HepG2 (cell line): ENCODE results near the gene P3H4. TPM values are rescaled to one million over a fixed set of nuclear protein-coding genes. Genes with fewer than 3 reads are reported as not detected.

ENCODE experiments used
- ATAC-seq: fragments of 200-7000 bp; cut with Tn5 transposase; 3 replicates; pipeline ENCODE4 v1.9.1; 2020; ENCODE audit warnings: mild to moderate bottlenecking, moderate library complexity
- BruUV-seq: library from RNA; stranded (reverse); fragments of 400-500 nt; replicated peaks from 2 replicates; lab custom pipeline; 2021; lab: Mats Ljungman, UMichigan
- CTCF ChIA-PET: fragments of 300-600 bp; formaldehyde crosslinking; extraction: SDS; loops from one replicate; lab custom pipeline; 2021; ENCODE audit warnings: low total read pairs, inconsistent platforms, low intra/inter-chr PET ratio; lab: Yijun Ruan, JAX
- POLR2A ChIA-PET: fragments of 350-600 bp; sonication (Branson Sonifier 250); formaldehyde crosslinking; loops from one replicate; lab custom pipeline; 2020; ENCODE audit warnings: antibody characterized with exemption, inconsistent platforms; lab: Yijun Ruan, JAX
- DNase-seq: peaks from one replicate; pipeline ENCODE4 v3.0.0-alpha.2; 2015; ENCODE audit warnings: low spot score
- FAIRE-seq: peaks from 3 replicates; lab custom pipeline; 2011; peaks lifted over from hg19 to GRCh38; lab: Jason Lieb, UNC
- H2AFZ ChIP-seq: one replicate; pipeline ENCODE4 v1.6.1; 2011; ENCODE audit warnings: low read length, inconsistent platforms
- H3K27ac ChIP-seq: fragments of 300-600 bp; 3 replicates; pipeline ENCODE4 v1.8.0; 2011; ENCODE audit warnings: mixed run types, mild to moderate bottlenecking, mixed read lengths, low read length, inconsistent platforms; ENCODE audit not compliant: insufficient read depth; ENCODE audit errors: extremely low read length
- H3K27me3 ChIP-seq, 2 experiments: fragments of 200-600 bp in 1 of 2; 2 replicates in 1 of 2; 3 replicates in 1 of 2; pipeline versions ENCODE4 v1.6.0 to v1.8.0; 2011; ENCODE audit warnings: low read length in 2 of 2, mild to moderate bottlenecking in 2 of 2, moderate library complexity in 2 of 2, inconsistent platforms in 1 of 2; ENCODE audit not compliant: insufficient read depth in 2 of 2, control insufficient read depth in 1 of 2
- H3K36me3 ChIP-seq, 2 experiments: fragments of 200-600 bp in 1 of 2; replicated peaks in 1 of 2; 2 replicates in 1 of 2; 3 replicates in 1 of 2; pipeline versions ENCODE4 v1.5.1 to v1.8.0; 2011; ENCODE audit warnings: low read length in 2 of 2, inconsistent platforms in 1 of 2; ENCODE audit not compliant: insufficient read depth in 2 of 2, control insufficient read depth in 1 of 2
- H3K4me1 ChIP-seq: 2 replicates; pipeline ENCODE4 v1.5.1; 2012; ENCODE audit warnings: low read length, inconsistent platforms; ENCODE audit not compliant: insufficient read depth
- H3K4me2 ChIP-seq: 2 replicates; pipeline ENCODE4 v1.6.0; 2011; ENCODE audit warnings: low read depth, low read length, inconsistent platforms
- H3K4me3 ChIP-seq, 3 experiments: fragments of 200-600 bp in 1 of 3; sonication (generic), shearing (Covaris generic) in 1 of 3; replicated peaks in 1 of 3; 2 replicates each; pipeline ENCODE4 v1.5.1; 2011 to 2016; ENCODE audit warnings: low read length in 3 of 3, inconsistent platforms in 2 of 3, low read depth in 2 of 3, mild to moderate bottlenecking in 2 of 3, control low read depth in 1 of 3, mixed read lengths in 1 of 3; ENCODE audit not compliant: insufficient read depth in 1 of 3
- H3K79me2 ChIP-seq: one replicate; pipeline ENCODE4 v1.6.1; 2011; ENCODE audit warnings: low read length, inconsistent platforms; ENCODE audit not compliant: insufficient read depth
- H3K9ac ChIP-seq: 2 replicates; pipeline ENCODE4 v1.6.0; 2011; ENCODE audit warnings: mild to moderate bottlenecking, low read depth, low read length, inconsistent platforms; ENCODE audit not compliant: insufficient read depth
- H3K9me3 ChIP-seq: 2 replicates; pipeline ENCODE4 v1.5.1; 2012; ENCODE audit warnings: mild to moderate bottlenecking, low read length
- H4K20me1 ChIP-seq: 2 replicates; pipeline ENCODE4 v1.6.0; 2011; ENCODE audit warnings: inconsistent platforms, mild to moderate bottlenecking, low read length, moderate library complexity; ENCODE audit not compliant: insufficient read depth
- HOXA3 ChIP-seq: sonication (generic); formaldehyde crosslinking; IDR thresholded peaks from 2 replicates; pipeline ENCODE4 v1.5.0; 2020; ENCODE audit warnings: missing genetic modification reagents
- TFAP4 ChIP-seq: sonication (generic); IDR thresholded peaks from 2 replicates; pipeline ENCODE4 v1.6.1; 2016; ENCODE audit warnings: low read depth, borderline replicate concordance
- ZBTB2 ChIP-seq: sonication (generic); formaldehyde crosslinking; IDR thresholded peaks from 2 replicates; pipeline ENCODE4 v1.8.0; 2022; ENCODE audit warnings: low read depth, missing genetic modification reagents
- ZFY ChIP-seq: sonication (generic); formaldehyde crosslinking; IDR thresholded peaks from 2 replicates; pipeline ENCODE4 v1.4.0; 2020; ENCODE audit warnings: missing genetic modification reagents
- ZMYM3 ChIP-seq: sonication (generic); formaldehyde crosslinking; IDR thresholded peaks from 2 replicates; pipeline ENCODE4 v1.5.1; 2020; ENCODE audit warnings: mild to moderate bottlenecking, missing genetic modification reagents
- ZNF10 ChIP-seq: sonication (generic); formaldehyde crosslinking; IDR thresholded peaks from 2 replicates; pipeline ENCODE4 v1.4.0; 2020; ENCODE audit warnings: mild to moderate bottlenecking, low read depth, missing genetic modification reagents, borderline replicate concordance
- ZNF292 ChIP-seq: sonication (generic); formaldehyde crosslinking; IDR thresholded peaks from 2 replicates; pipeline ENCODE4 v1.8.1; 2022; ENCODE audit warnings: mild to moderate bottlenecking, low read depth, missing genetic modification reagents, borderline replicate concordance
- WGBS: methylation state at CpG from one replicate; pipeline ENCODE4 v1.1.6; 2017; ENCODE audit warnings: low lambda C conversion rate; 5-methylcytosine and 5-hydroxymethylcytosine counted together
- in situ Hi-C: cut with HindIII; loops from 2 replicates; pipeline ENCODE4 v1.10.0; 2017; ENCODE audit warnings: low pct_unique_long_range_greater_than_20kb; ENCODE audit not compliant: extremely low pct_ligation_motif_present
- intact Hi-C: fragments of 100-400 bp; cut with micrococcal nuclease; formaldehyde crosslinking; loops from one replicate; pipeline ENCODE4 v1.10.0; 2022; ENCODE audit not compliant: unreplicated experiment
- polyA plus RNA-seq, 8 experiments: library from polyadenylated mRNA; depleted of rRNA in 3 of 8; stranded (reverse) in 7 of 8; unstranded in 1 of 8; fragments of >200 nt; fragmentation: Illumina TruSeq in 4 of 8; extraction: Trizol in 4 of 8; gene quantifications; 2 replicates each; pipeline versions ENCODE4 v1.2.1 to v1.2.3, GENCODE V29; 2011 to 2016; ENCODE audit warnings: low read depth in 4 of 8, missing spikeins in 1 of 8, mixed read lengths in 1 of 8; ENCODE audit not compliant: insufficient read depth in 1 of 8
- total RNA-seq, 5 experiments: library from RNA; depleted of rRNA; stranded (reverse); fragments of >200 nt; fragmentation: Illumina TruSeq; extraction: Trizol; gene quantifications; 2 replicates each; pipeline ENCODE4 v1.2.3, GENCODE V29; 2016; ENCODE audit warnings: low read depth in 1 of 5
- TF ChIP-seq, protein P1 (sequence below): sonication (generic); formaldehyde crosslinking; IDR thresholded peaks from 2 replicates; pipeline ENCODE4 v1.4.0; 2020; ENCODE audit warnings: missing genetic modification reagents
- TF ChIP-seq, protein P2 (sequence below): sonication (generic); formaldehyde crosslinking; IDR thresholded peaks from 2 replicates; pipeline ENCODE4 v1.5.0; 2020; ENCODE audit warnings: mild to moderate bottlenecking, missing genetic modification reagents

Gene P3H4
- total and polyA plus RNA-seq, 2 of the 13 experiments (the other 11 are each of a cell fraction or from before 2014, with no cell fraction given): 37.1 to 50.6 TPM

DNA sequence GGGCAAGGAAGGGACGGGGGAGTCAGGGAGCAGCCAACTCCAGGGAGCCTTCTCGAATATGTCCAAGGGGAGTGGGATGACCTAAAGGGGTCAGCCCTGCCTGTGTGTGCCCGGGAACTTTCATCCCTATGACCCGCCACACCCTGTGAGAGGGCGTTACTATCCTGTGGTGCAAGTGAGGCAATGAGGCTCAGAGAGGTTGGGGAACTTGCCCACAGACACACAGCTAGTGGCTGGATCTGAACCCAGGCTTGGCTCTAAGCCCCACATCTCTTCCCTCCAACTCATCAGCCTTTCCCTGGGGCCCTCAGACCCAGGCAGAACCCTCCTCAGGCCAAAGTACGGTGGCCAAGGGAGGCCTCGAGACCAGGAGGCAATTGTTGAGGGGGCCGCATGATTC, 48.4 kb downstream of the P3H4 start (continued):
- TF ChIP-seq ZMYM3 (CRISPR knock-in tag) (peak; percentile 42; the same call in 1 of the 2 replicates), ZFY (CRISPR knock-in tag) (no peak)
- TF ChIP-seq, all 625 proteins: peak for 2

DNA sequence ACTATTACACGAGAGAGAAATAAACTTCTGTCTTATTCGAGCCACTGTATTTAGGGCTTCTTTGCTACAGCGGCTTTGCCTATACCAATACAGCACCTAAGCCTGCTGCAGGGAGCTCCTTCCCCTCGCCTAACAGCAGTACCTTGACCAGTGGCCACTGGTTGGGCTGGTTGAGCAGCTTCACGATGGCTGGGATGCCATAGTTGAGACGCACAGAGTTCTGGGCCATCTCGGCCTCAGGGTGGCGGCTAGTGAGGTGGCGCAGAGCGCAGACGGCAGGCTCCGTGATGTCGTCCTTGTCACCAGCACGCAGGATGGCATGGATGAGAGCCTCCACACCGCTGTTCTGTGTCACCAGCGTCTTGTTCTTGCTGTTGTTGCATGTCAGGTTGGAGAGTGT, 48.9 kb downstream of the P3H4 start:
- ATAC-seq: no peak
- Histone ChIP-seq H3K27ac (no peak overlapping the region), H3K79me2 (no peaks in the 10 kb centered on the region), H3K4me3 (no peak overlapping the region), H3K4me2 (no peak overlapping the region), H2AFZ (no peak overlapping the region), H3K9ac (no peak overlapping the region), H3K4me1 (no peaks in the 10 kb centered on the region), H3K36me3 (peaks cover 43 to 66% of the 10 kb centered on the region in 2 experiments; a peak in 4 of 5 replicates), H3K27me3 (no peaks in the 10 kb centered on the region), H3K9me3 (no peaks in the 10 kb centered on the region)
- intact Hi-C loops: no loop called here
- in situ Hi-C loops: no loop called here
- BruUV-seq: no TSS peak
- no peak for FAIRE-seq
- ChIA-PET CTCF (no interaction called here), POLR2A (interaction anchor here (2.1 kb wide), 1 partner anchor 24 kb away, joined by 6 read pairs; the partner anchor contains the start of gene JUP)
- WGBS: 95% methylated on average over 8 of the region's 16 CpGs
- no peak for DNase-seq
- TF ChIP-seq HOXA3 (0 out of 2 replicates have a peak, but pooled peaks have one; percentile 22), ZNF292 (no peak), ZNF10 (CRISPR knock-in tag) (no peak)
- TF ChIP-seq, all 625 proteins: peak for 1
- no peaks in the 10 kb centered on the region for H4K20me1 ChIP-seq

GRCh38 chr17:41762391-41762790, 49.4 kb downstream of the P3H4 start:
- ATAC-seq (no peak), FAIRE-seq (no peak), DNase-seq (no peak)
- Histone ChIP-seq H3K36me3 (peaks cover 44 to 66% of the 10 kb centered on the region in 2 experiments; a peak in 4 of 5 replicates), H3K4me2 (no peak overlapping the region), H3K79me2 (no peaks in the 10 kb centered on the region), H3K27ac (no peak overlapping the region), H3K4me3 (no peak overlapping the region), H3K4me1 (no peaks in the 10 kb centered on the region), H3K9ac (no peak overlapping the region), H3K27me3 (no peaks in the 10 kb centered on the region), H4K20me1 (no peaks in the 10 kb centered on the region), H3K9me3 (no peaks in the 10 kb centered on the region), H2AFZ (no peak overlapping the region)
- 79% methylated on average over 6 of the region's 6 CpGs for WGBS
- ChIA-PET POLR2A (interaction anchor here (2.1 kb wide), 1 partner anchor 24 kb away, joined by 6 read pairs; the partner anchor contains the start of gene JUP), CTCF (no interaction called here)
- BruUV-seq: no TSS peak
- in situ Hi-C loops (no loop called here), intact Hi-C loops (no loop called here)
- TF ChIP-seq, protein P1, sequence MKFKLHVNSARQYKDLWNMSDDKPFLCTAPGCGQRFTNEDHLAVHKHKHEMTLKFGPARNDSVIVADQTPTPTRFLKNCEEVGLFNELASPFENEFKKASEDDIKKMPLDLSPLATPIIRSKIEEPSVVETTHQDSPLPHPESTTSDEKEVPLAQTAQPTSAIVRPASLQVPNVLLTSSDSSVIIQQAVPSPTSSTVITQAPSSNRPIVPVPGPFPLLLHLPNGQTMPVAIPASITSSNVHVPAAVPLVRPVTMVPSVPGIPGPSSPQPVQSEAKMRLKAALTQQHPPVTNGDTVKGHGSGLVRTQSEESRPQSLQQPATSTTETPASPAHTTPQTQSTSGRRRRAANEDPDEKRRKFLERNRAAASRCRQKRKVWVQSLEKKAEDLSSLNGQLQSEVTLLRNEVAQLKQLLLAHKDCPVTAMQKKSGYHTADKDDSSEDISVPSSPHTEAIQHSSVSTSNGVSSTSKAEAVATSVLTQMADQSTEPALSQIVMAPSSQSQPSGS: no peak
- TF ChIP-seq ZBTB2 (no peak), TFAP4 (no peak)
- TF ChIP-seq, protein P2, sequence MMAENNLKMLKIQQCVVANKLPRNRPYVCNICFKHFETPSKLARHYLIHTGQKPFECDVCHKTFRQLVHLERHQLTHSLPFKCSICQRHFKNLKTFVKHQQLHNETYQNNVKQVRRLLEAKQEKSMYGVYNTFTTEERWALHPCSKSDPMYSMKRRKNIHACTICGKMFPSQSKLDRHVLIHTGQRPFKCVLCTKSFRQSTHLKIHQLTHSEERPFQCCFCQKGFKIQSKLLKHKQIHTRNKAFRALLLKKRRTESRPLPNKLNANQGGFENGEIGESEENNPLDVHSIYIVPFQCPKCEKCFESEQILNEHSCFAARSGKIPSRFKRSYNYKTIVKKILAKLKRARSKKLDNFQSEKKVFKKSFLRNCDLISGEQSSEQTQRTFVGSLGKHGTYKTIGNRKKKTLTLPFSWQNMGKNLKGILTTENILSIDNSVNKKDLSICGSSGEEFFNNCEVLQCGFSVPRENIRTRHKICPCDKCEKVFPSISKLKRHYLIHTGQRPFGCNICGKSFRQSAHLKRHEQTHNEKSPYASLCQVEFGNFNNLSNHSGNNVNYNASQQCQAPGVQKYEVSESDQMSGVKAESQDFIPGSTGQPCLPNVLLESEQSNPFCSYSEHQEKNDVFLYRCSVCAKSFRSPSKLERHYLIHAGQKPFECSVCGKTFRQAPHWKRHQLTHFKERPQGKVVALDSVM (CRISPR knock-in tag): peak; percentile 31; the same call in 1 of the 2 replicates
